Spleen (tissue), 7 donors: Measurements from ENCODE around the gene STAT4.

ENCODE experiments used
- CTCF ChIP-seq, 11 experiments: fragments of 200-600 bp in 7 of 11; fragments of 450-650 bp in 4 of 11; sonication (generic) in 4 of 11; IDR thresholded peaks in 8 of 11; conservative IDR thresholded peaks in 3 of 11; 1 replicate in 7 of 11; 2 replicates in 4 of 11; pipeline versions ENCODE4 v1.4.0 to v1.8.0; 2016 to 2021; ENCODE audit warnings: antibody characterized with exemption in 11 of 11, inconsistent platforms in 4 of 11, mild to moderate bottlenecking in 1 of 11
- POLR2AphosphoS5 ChIP-seq, 3 donors: sonication (generic); formaldehyde crosslinking; IDR thresholded peaks; one replicate each; pipeline ENCODE4 v1.5.1; 2017; ENCODE audit warnings: antibody characterized with exemption in 3 of 3
- donor health status: DM: no; HTN: no; CAD: no; lungs with moderate emphysema.
- donor health status: DM: no; HTN: no; CAD: no.
- donor health status: DM: no; HTN: no; CAD: no.

- TF ChIP-seq CTCF (IDR thresholded peaks at IDR 0.05 in 8 of 11, conservative IDR thresholded peaks at IDR 0.05 in 3 of 11) (no peak), POLR2AphosphoS5 (IDR thresholded peaks at IDR 0.05) (no peak)
Observed at GRCh38 chr2:190981333-190981732, 169.5 kb downstream of the STAT4 start.
